Measurements from ENCODE around the gene ERBB4.
A peak's percentile ranks its signal among the peaks of the same experiment; 100 is the strongest.

ERBB4 gene

DNA sequence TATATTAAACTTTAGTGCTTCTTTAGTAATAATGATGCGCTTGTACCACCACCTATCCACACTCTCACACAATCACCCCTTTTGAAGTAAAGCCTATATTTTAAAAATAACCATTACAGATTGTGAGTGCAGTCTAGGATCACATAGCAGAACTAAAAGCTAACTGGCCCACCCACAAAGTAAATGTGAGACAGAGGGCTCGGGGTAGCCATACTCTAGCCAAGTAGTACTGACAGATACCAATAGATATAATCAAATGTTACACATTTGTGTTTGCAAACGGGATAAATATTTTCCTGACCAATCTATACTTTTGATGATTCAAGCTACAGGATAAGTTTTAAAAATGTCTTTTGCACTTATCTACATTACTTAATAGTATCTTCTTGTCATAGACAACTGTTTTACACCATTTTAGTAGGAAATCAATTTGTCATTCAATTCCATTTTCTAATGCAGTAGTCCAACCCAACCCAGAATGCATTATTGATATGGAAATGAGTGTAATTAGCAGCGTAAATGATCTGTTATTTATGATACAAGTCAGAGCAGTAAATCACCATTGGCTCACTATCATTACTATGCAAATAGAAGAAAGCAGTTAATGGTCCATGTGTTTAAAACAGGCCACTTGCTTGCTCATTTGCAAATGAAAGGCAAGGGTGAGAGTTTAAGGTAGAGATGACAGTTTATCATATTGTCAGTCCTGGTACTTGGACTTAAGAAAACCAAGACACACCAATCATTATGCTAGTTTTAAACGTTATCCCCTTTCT, 111.8 kb downstream of the ERBB4 start:
- TF ChIP-seq, protein P1, sequence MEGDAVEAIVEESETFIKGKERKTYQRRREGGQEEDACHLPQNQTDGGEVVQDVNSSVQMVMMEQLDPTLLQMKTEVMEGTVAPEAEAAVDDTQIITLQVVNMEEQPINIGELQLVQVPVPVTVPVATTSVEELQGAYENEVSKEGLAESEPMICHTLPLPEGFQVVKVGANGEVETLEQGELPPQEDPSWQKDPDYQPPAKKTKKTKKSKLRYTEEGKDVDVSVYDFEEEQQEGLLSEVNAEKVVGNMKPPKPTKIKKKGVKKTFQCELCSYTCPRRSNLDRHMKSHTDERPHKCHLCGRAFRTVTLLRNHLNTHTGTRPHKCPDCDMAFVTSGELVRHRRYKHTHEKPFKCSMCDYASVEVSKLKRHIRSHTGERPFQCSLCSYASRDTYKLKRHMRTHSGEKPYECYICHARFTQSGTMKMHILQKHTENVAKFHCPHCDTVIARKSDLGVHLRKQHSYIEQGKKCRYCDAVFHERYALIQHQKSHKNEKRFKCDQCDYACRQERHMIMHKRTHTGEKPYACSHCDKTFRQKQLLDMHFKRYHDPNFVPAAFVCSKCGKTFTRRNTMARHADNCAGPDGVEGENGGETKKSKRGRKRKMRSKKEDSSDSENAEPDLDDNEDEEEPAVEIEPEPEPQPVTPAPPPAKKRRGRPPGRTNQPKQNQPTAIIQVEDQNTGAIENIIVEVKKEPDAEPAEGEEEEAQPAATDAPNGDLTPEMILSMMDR (conservative IDR thresholded peaks at IDR 0.05; ENCODE audit: control insufficient read depth, insufficient read depth, low read depth, low read length), result no peak
- DNase-seq (ENCODE audit: low read depth), result no peak
- H3K4me3 ChIP-seq (ENCODE audit: control insufficient read depth, low read depth, low read length), result no peak overlapping the region

DNA sequence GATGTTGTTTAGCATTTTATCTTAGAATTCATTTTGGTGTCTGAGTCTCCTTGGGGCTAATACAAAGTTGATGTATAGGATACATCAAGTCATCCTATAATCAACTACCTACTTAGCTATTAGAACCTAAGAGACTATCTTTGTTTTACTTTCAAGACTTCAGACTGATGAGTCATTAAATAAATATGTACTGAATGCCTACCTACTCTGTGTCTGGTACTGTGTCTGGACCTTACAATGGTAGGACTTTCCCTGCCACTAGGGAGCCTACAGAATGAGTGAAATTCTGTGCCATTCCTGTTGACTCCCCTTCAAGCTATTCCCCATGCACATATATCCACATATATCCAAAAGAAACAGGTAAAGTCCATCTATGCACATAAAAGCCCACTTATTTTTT, 114.5 kb downstream of the ERBB4 start:
- H3K4me3 ChIP-seq (ENCODE audit: control insufficient read depth, low read depth, low read length), result no peak overlapping the region
- TF ChIP-seq, protein P1 (conservative IDR thresholded peaks at IDR 0.05; ENCODE audit: control insufficient read depth, insufficient read depth, low read depth, low read length), result no peak
- no peak for DNase-seq (ENCODE audit: low read depth)

DNA sequence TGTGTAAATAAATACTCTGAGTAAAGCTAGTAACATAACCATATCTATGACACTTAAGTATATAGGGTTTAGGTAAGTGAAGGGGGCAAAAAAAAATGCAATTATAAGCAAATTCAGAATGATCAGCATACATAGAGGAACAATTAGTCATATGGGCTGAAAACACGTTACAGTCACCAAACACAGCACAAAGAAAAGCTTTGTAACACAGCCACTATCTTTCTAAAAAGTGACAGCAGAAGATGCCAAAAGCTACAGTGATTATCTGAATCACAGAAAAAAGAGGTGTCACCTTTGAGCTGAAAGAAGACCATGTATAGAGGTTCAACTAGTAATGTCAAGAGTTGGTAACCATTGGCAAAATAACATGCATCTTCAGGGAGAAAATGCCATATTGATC, 115.5 kb downstream of the ERBB4 start:
- TF ChIP-seq, protein P1 (conservative IDR thresholded peaks at IDR 0.05; ENCODE audit: control insufficient read depth, insufficient read depth, low read depth, low read length), result no peak
- no peak for DNase-seq (ENCODE audit: low read depth)
- H3K4me3 ChIP-seq (ENCODE audit: control insufficient read depth, low read depth, low read length), result no peak overlapping the region

DNA sequence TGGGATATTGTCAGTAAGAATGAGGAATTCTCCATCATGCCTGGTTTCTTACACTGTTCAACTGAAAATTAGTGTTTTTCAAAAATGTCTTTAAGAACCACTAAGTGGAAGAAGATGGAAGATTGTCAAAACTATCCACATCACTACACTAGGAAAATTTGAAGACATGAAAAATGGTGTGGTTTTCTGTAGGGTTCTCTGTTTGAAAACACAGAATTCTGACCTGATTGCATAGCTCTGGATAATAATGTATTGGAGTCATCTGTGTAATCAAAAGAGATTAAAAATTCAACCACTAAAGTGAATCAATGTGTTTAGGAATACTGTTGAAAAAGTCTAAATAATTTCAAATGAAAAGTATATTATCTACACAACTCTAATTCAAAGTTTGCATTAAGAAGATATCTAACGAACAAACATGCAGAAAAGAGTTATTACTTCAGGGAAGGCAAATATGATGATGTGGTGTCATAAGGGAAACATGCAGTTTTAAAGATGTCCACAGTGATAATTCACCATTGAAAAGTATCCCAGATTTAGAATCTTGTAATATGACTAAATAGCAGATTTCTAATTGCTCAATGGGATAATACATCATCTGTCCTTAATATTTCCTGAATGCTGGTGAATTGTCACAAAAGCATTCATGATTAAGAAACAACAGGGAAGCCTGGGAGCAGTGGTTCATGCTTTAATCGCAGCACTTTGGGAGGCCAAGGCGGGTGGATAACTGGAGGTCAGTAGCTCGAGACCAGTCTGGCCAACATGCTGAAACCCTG, 116.9 kb downstream of the ERBB4 start:
- peak; percentile 76 for DNase-seq (ENCODE audit: low read depth)
- H3K4me3 ChIP-seq (ENCODE audit: control insufficient read depth, low read depth, low read length), result no peak overlapping the region
- TF ChIP-seq, protein P1 (conservative IDR thresholded peaks at IDR 0.05; ENCODE audit: control insufficient read depth, insufficient read depth, low read depth, low read length), result no peak

DNA sequence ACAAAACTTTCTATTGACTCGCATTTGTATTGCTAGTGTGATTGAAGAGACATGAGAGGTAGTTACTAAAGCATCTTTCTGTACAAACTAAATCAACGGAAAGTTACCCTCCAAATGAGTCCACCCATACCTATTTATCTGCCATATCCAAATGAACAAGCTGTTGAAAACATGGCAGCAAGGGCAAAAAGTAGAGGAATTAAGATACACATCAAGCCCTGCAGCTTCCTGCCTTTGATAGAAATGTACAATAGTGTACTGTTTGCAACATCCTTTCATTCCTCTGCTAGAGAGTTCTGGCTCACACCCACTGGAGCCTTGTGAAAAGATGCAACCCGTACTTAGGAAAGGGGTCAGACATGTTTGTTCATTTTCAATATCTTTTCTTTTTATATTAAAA, 122.5 kb downstream of the ERBB4 start:
- H3K4me3 ChIP-seq (ENCODE audit: control insufficient read depth, low read depth, low read length), result no peak overlapping the region
- TF ChIP-seq, protein P1 (conservative IDR thresholded peaks at IDR 0.05; ENCODE audit: control insufficient read depth, insufficient read depth, low read depth, low read length), result no peak
- no peak for DNase-seq (ENCODE audit: low read depth)

DNA sequence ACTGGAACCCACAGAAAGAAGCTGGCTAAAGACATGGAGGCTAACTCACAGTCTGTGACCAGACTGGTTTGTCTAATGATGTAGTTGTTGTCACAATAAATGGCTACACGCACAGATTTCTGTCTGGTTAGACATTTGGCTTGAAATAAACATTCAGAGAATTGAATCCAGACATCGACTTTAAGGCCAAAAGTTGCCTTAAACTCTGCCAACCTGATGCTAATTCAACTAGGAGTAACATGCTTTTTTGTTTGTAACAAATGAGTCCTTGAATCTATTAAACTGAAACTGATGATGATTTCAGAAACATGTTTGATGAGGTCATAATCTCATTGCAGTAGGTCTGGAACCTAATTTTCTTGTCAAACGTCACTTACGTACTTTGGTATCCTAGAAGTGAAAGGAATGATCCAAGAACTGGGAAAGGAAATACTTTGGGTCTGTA, 123.8 kb downstream of the ERBB4 start:
- H3K4me3 ChIP-seq (ENCODE audit: control insufficient read depth, low read depth, low read length), result no peak overlapping the region
- TF ChIP-seq, protein P1 (conservative IDR thresholded peaks at IDR 0.05; ENCODE audit: control insufficient read depth, insufficient read depth, low read depth, low read length), result no peak
- peak; percentile 37 for DNase-seq (ENCODE audit: low read depth)
